ENCODE results near the gene MUC15.
"Not testable (repeated sequence)": the region's sequence is repeated elsewhere in the genome, so short reads cannot be mapped to it uniquely, and the experiment has no call there.

Gene MUC15

GRCh38 chr11:26571861-26572654 lies at the start of gene MUC15:
Gene MUC15, minus strand, starts transcription at chr11:26572263. Its CDS starts 5,169 bp downstream, at chr11:26567094.
- no peak for FAIRE-seq

- FAIRE-seq: no peak
These were observed 49.1 kb upstream of the MUC15 start for GRCh38 chr11:26621132-26621531.

GRCh38 chr11:26620282-26621045 lies 48.4 kb upstream of the MUC15 start:
- FAIRE-seq: peak; percentile 27

- FAIRE-seq: no peak
These were observed 46.4 kb upstream of the MUC15 start for GRCh38 chr11:26618441-26618840.

- no peak for FAIRE-seq
These were observed 41.7 kb upstream of the MUC15 start for GRCh38 chr11:26613759-26614158.

- FAIRE-seq: no peak
These were observed 36.6 kb upstream of the MUC15 start for GRCh38 chr11:26608507-26609146.

GRCh38 chr11:26607725-26608506 lies 35.9 kb upstream of the MUC15 start:
- FAIRE-seq: no peak

- no peak for FAIRE-seq
These were observed 27.9 kb upstream of the MUC15 start for GRCh38 chr11:26599876-26600434.

- no peak for FAIRE-seq
These were observed 27.4 kb upstream of the MUC15 start for GRCh38 chr11:26599425-26599824.

- FAIRE-seq: no peak
These were observed 25.8 kb upstream of the MUC15 start for GRCh38 chr11:26597899-26598298.

GRCh38 chr11:26597049-26597689 lies 25.1 kb upstream of the MUC15 start:
- not testable (repeated sequence) for FAIRE-seq

- not testable (repeated sequence) for FAIRE-seq
These were observed 23.3 kb upstream of the MUC15 start for GRCh38 chr11:26595207-26595865.

- FAIRE-seq: no peak
These were observed 21.6 kb upstream of the MUC15 start for GRCh38 chr11:26593691-26594090.

GRCh38 chr11:26587073-26587472 lies 15.0 kb upstream of the MUC15 start:
- FAIRE-seq: no peak

GRCh38 chr11:26584818-26585217 lies 12.8 kb upstream of the MUC15 start:
- FAIRE-seq: no peak

- FAIRE-seq: no peak
These were observed 11.5 kb upstream of the MUC15 start for GRCh38 chr11:26583550-26583949.

GRCh38 chr11:26580929-26581328 lies 8.9 kb upstream of the MUC15 start:
- no peak for FAIRE-seq

GRCh38 chr11:26579683-26580082 lies 7.6 kb upstream of the MUC15 start:
- FAIRE-seq: no peak

- FAIRE-seq: no peak
These were observed 7.1 kb upstream of the MUC15 start for GRCh38 chr11:26578998-26579661.

- no peak for FAIRE-seq
These were observed 3.9 kb upstream of the MUC15 start for GRCh38 chr11:26575946-26576345.

- FAIRE-seq: no peak
These were observed 1.8 kb upstream of the MUC15 start for GRCh38 chr11:26573896-26574295.
